ENCODE measurements around the gene CORO2B. TPM values are rescaled to one million over a fixed set of nuclear protein-coding genes. Genes with fewer than 3 reads are reported as not detected.

CORO2B gene
- total and polyA plus RNA-seq, 4 donors: 2.4 to 12.5 (median 4.3) TPM

DNA sequence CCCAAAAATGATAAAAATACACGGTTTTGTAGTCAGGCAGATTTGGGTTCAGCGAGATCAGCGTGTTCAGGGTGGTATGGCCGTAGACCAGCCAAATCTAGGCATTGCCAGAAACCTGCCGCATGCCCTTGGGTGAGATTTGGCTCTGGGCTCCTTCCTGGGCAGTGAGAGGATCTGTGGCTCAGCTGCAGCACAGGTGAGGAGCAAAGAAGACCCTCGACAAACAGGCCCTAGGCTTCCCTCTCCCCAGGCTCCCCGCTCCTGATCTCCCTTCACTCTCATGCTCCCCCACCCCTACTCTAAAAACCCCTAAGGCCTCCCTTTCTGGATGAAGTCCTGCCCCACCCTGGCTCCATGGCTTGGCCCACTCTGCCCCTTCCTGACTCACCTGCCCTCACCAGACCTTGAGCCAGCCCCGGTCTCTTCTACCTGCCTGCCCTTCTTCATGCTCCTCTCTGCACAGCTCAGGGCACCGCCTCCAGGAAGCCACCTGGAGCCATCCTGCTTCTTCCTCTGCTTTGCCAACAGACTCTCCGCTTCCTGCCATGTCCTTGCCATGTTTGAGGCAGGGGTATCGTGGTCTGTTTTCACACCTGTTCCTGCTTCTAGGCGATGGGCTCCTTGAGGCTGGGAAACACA lies 88.1 kb downstream of the CORO2B start:
- H3K9me3 ChIP-seq (ENCODE audit: control insufficient read depth in 4 of 4, insufficient read depth in 3 of 4, low read length in 3 of 4): no peaks in the 10 kb centered on the region
- no peak overlapping the region for H3K4me3 ChIP-seq
- peaks cover 0 to 5% (median under 1%) of the 10 kb centered on the region in 4 donors for H3K36me3 ChIP-seq (ENCODE audit: control insufficient read depth in 4 of 4, insufficient read depth in 4 of 4, low read length in 4 of 4)
- no peak for ATAC-seq (ENCODE audit: insufficient read depth, low FRiP score)
- H3K27ac ChIP-seq (ENCODE audit: low read depth in 1 of 2, low read length in 1 of 2): no peak overlapping the region
- H3K9ac ChIP-seq (ENCODE audit: insufficient read depth in 1 of 2, low read length in 2 of 2): no peak overlapping the region
- no peak for DNase-seq
- TF ChIP-seq, protein P1, sequence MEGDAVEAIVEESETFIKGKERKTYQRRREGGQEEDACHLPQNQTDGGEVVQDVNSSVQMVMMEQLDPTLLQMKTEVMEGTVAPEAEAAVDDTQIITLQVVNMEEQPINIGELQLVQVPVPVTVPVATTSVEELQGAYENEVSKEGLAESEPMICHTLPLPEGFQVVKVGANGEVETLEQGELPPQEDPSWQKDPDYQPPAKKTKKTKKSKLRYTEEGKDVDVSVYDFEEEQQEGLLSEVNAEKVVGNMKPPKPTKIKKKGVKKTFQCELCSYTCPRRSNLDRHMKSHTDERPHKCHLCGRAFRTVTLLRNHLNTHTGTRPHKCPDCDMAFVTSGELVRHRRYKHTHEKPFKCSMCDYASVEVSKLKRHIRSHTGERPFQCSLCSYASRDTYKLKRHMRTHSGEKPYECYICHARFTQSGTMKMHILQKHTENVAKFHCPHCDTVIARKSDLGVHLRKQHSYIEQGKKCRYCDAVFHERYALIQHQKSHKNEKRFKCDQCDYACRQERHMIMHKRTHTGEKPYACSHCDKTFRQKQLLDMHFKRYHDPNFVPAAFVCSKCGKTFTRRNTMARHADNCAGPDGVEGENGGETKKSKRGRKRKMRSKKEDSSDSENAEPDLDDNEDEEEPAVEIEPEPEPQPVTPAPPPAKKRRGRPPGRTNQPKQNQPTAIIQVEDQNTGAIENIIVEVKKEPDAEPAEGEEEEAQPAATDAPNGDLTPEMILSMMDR (IDR thresholded peaks at IDR 0.05; ENCODE audit: control extremely low read depth, extremely low read depth): no peak
- WGBS, 2 donors: 79 to 80% methylated on average over 12 of the region's 12 CpGs
- no peaks in the 10 kb centered on the region for H3K27me3 ChIP-seq (ENCODE audit: control insufficient read depth in 3 of 3, insufficient read depth in 3 of 3, low read length in 2 of 3)
- peaks cover 0 to 6% (median 0%) of the 10 kb centered on the region in 5 donors for H3K4me1 ChIP-seq (ENCODE audit: control insufficient read depth in 5 of 5, insufficient read depth in 5 of 5, low read length in 5 of 5)

DNA sequence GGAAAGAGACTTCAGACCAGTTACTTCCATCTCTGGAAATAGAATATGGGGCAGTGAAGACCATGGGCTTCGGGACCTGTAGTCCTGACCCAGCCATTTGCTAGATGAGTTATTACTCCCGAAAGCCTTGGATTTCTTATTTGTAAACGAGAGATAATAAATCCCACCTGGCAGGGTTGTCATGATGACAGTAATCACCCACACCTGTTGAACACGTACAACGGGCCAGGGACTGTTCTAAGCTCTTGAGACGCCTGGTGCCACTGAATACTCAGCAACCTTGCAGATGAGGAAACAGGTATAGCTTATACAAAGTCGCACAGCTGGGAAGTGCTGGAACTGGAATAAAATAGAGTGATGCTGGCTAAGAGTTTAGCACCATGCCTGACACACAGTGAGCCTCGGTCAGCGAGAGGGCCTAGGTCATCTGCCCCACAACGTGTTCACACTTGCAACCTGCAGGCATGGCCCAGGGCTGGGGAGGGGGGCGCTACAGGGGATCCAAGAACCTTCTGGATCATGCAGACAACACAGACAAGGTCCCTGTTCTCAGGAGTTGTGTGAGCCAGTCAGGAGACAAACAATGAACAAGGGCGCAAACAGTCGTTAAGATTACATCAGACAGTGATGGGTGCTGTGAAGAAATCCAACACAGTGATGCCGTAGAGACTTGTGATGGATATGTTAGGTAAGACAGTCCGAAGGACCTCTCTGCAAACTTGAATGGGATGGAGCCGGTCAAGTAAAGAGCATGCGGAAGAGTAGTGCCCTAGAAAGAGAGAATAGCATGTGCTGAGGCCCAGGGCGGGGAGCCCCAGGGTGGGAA lies 89.2 kb downstream of the CORO2B start:
- H3K4me1 ChIP-seq (ENCODE audit: control insufficient read depth in 5 of 5, insufficient read depth in 5 of 5, low read length in 5 of 5): peaks cover 0 to 6% (median 0%) of the 10 kb centered on the region in 5 donors
- DNase-seq (no peak), ATAC-seq (ENCODE audit: insufficient read depth, low FRiP score) (no peak)
- TF ChIP-seq, protein P1 (IDR thresholded peaks at IDR 0.05; ENCODE audit: control extremely low read depth, extremely low read depth): no peak
- no peaks in the 10 kb centered on the region for H3K9me3 ChIP-seq (ENCODE audit: control insufficient read depth in 4 of 4, insufficient read depth in 3 of 4, low read length in 3 of 4)
- no peaks in the 10 kb centered on the region for H3K27me3 ChIP-seq (ENCODE audit: control insufficient read depth in 3 of 3, insufficient read depth in 3 of 3, low read length in 2 of 3)
- no peak overlapping the region for H3K4me3 ChIP-seq
- H3K27ac ChIP-seq (ENCODE audit: low read depth in 1 of 2, low read length in 1 of 2): no peak overlapping the region
- H3K9ac ChIP-seq (ENCODE audit: insufficient read depth in 1 of 2, low read length in 2 of 2): no peak overlapping the region
- H3K36me3 ChIP-seq (ENCODE audit: control insufficient read depth in 4 of 4, insufficient read depth in 4 of 4, low read length in 4 of 4): peaks cover 0 to 5% (median under 1%) of the 10 kb centered on the region in 4 donors
- WGBS, 2 donors: 84 to 91% methylated on average over 18 of the region's 18 CpGs

DNA sequence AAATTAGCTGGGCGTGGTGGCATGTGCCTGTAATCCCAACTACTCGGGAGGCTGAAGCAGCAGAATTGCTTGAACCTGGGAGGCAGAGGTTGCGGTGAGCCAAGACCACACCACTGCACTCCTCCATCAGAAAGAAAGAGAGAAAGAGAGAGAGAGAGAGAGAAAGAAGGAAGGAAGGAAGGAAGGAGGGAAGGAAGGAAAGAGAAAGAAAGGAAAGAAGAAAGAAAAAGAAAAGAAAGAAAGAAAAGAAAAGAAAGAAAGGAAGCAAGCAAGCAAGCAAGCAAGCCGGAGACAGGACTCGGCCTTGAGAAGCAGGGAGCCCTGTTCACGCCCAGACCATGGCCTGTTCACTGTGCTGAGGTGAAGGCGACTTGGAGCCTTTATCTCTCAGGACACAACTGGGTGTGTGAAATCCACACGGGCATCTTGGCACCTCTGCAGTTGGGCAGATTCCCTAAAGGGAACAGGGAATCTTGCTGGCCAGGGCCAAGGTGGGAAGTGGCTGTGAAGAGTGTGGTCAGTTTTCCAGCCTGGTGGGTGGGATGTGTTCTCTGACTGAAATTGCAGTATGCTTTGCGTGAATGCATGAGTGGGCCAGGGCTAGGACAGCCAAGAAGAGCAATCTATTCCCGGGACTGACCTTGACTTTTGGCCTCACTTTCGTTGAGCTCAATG lies 90.3 kb downstream of the CORO2B start:
- H3K4me1 ChIP-seq (ENCODE audit: control insufficient read depth in 5 of 5, insufficient read depth in 5 of 5, low read length in 5 of 5): peaks cover 0 to 6% (median 2%) of the 10 kb centered on the region in 5 donors
- ATAC-seq (ENCODE audit: insufficient read depth, low FRiP score) (no peak), DNase-seq (no peak)
- H3K36me3 ChIP-seq (ENCODE audit: control insufficient read depth in 4 of 4, insufficient read depth in 4 of 4, low read length in 4 of 4): peaks cover 0 to 5% (median under 1%) of the 10 kb centered on the region in 4 donors
- H3K9me3 ChIP-seq (ENCODE audit: control insufficient read depth in 4 of 4, insufficient read depth in 3 of 4, low read length in 3 of 4): no peaks in the 10 kb centered on the region
- TF ChIP-seq, protein P1 (IDR thresholded peaks at IDR 0.05; ENCODE audit: control extremely low read depth, extremely low read depth): no peak
- no peaks in the 10 kb centered on the region for H3K27me3 ChIP-seq (ENCODE audit: control insufficient read depth in 3 of 3, insufficient read depth in 3 of 3, low read length in 2 of 3)
- no peak overlapping the region for H3K4me3 ChIP-seq
- H3K9ac ChIP-seq (ENCODE audit: insufficient read depth in 1 of 2, low read length in 2 of 2): no peak overlapping the region
- WGBS, 2 donors: 81 to 88% methylated on average over 11 of the region's 11 CpGs
- H3K27ac ChIP-seq (ENCODE audit: low read depth in 1 of 2, low read length in 1 of 2): no peak overlapping the region
